HG03064 (cell line): Measurements from ENCODE around the gene MYRIP.
"Not testable (repeated sequence)": the region's sequence is repeated elsewhere in the genome, so short reads cannot be mapped to it uniquely, and the experiment has no call there.

Experiments
- ATAC-seq: cut with Tn5 transposase; IDR thresholded peaks from one replicate; pipeline ENCODE4 v1.9.1; 2021; ENCODE audit warnings: low read depth; ENCODE audit not compliant: unreplicated experiment

MYRIP gene

GRCh38 chr3:39809181-39809994 is at the start of gene MYRIP:
MYRIP (plus strand) TSS chr3:39809609; CDS start chr3:39900817, 91,208 bp downstream.
- peak; percentile 64 for ATAC-seq

- no peak for ATAC-seq
Measured at GRCh38 chr3:39760325-39760724, 49.1 kb upstream of the MYRIP start.

GRCh38 chr3:39762537-39763070 is 46.8 kb upstream of the MYRIP start:
- no peak for ATAC-seq

- no peak for ATAC-seq
Measured at GRCh38 chr3:39763390-39763789, 46.0 kb upstream of the MYRIP start.

- no peak for ATAC-seq
Measured at GRCh38 chr3:39765575-39765974, 43.8 kb upstream of the MYRIP start.

- ATAC-seq, result no peak
Measured at GRCh38 chr3:39766433-39766832, 43.0 kb upstream of the MYRIP start.

GRCh38 chr3:39766909-39767308 is 42.5 kb upstream of the MYRIP start:
- ATAC-seq, result not testable (repeated sequence)

- not testable (repeated sequence) for ATAC-seq
Measured at GRCh38 chr3:39778168-39778567, 31.2 kb upstream of the MYRIP start.

GRCh38 chr3:39779511-39780230 is 29.7 kb upstream of the MYRIP start:
- no peak for ATAC-seq

- no peak for ATAC-seq
Measured at GRCh38 chr3:39780352-39780751, 29.1 kb upstream of the MYRIP start.

GRCh38 chr3:39781025-39781424 is 28.4 kb upstream of the MYRIP start:
- no peak for ATAC-seq

- ATAC-seq, result no peak
Measured at GRCh38 chr3:39781632-39782031, 27.8 kb upstream of the MYRIP start.

GRCh38 chr3:39783680-39784079 is 25.7 kb upstream of the MYRIP start:
- no peak for ATAC-seq

GRCh38 chr3:39784922-39785321 is 24.5 kb upstream of the MYRIP start:
- no peak for ATAC-seq

- no peak for ATAC-seq
Measured at GRCh38 chr3:39788128-39788883, 21.1 kb upstream of the MYRIP start.

GRCh38 chr3:39791603-39792002 is 17.8 kb upstream of the MYRIP start:
- ATAC-seq, result no peak

GRCh38 chr3:39794880-39795279 is 14.5 kb upstream of the MYRIP start:
- ATAC-seq, result no peak

GRCh38 chr3:39801216-39801615 is 8.2 kb upstream of the MYRIP start:
- ATAC-seq, result no peak

GRCh38 chr3:39802486-39802885 is 6.9 kb upstream of the MYRIP start:
- not testable (repeated sequence) for ATAC-seq

- no peak for ATAC-seq
Measured at GRCh38 chr3:39803956-39804355, 5.5 kb upstream of the MYRIP start.

GRCh38 chr3:39804951-39805350 is 4.5 kb upstream of the MYRIP start:
- ATAC-seq, result no peak
